Small intestine (tissue), 7 donors: ENCODE results near the gene OXCT1. TPM values are rescaled to one million over a fixed set of nuclear protein-coding genes. Genes with fewer than 3 reads are reported as not detected.

Source experiments
- DNase-seq, 2 donors: peaks; one replicate each; pipeline versions ENCODE4 v3.0.0 to v3.0.0-alpha.2; 2013
- FAIRE-seq: peaks from 2 replicates; lab custom pipeline; 2012; peaks lifted over from hg19 to GRCh38; lab: Jason Lieb, UNC
- H3K27ac ChIP-seq, 3 donors: one replicate each; pipeline ENCODE4 v1.5.1; 2013; ENCODE audit warnings: low read length in 2 of 3, mild to moderate bottlenecking in 2 of 3, control low read depth in 1 of 3, inconsistent platforms in 1 of 3, low read depth in 1 of 3, moderate library complexity in 1 of 3
- H3K27me3 ChIP-seq, 3 donors: one replicate each; pipeline ENCODE4 v1.6.1; 2013; ENCODE audit warnings: low read length in 3 of 3, inconsistent platforms in 1 of 3; ENCODE audit not compliant: control insufficient read depth in 3 of 3, insufficient read depth in 3 of 3
- H3K36me3 ChIP-seq, 3 donors: one replicate each; pipeline ENCODE4 v1.6.1; 2013; ENCODE audit warnings: low read length in 3 of 3, inconsistent platforms in 1 of 3, low read depth in 1 of 3, mild to moderate bottlenecking in 1 of 3, moderate library complexity in 1 of 3; ENCODE audit not compliant: control insufficient read depth in 3 of 3, insufficient read depth in 2 of 3
- H3K4me1 ChIP-seq, 3 donors: one replicate each; pipeline ENCODE4 v1.6.1; 2013; ENCODE audit warnings: low read length in 2 of 3, inconsistent platforms in 1 of 3, low read depth in 1 of 3, mild to moderate bottlenecking in 1 of 3, moderate library complexity in 1 of 3; ENCODE audit not compliant: control insufficient read depth in 3 of 3, insufficient read depth in 2 of 3
- H3K4me3 ChIP-seq, 3 donors: one replicate each; pipeline ENCODE4 v1.5.1; 2013; ENCODE audit warnings: low read length in 3 of 3, control low read depth in 1 of 3, inconsistent platforms in 1 of 3, low read depth in 1 of 3, mild to moderate bottlenecking in 1 of 3, moderate library complexity in 1 of 3
- H3K9me3 ChIP-seq, 2 donors: one replicate each; pipeline ENCODE4 v1.6.1; 2013; ENCODE audit warnings: low read depth in 1 of 2, low read length in 1 of 2; ENCODE audit not compliant: control insufficient read depth in 2 of 2, insufficient read depth in 1 of 2
- WGBS, 3 donors: extraction: QIAGEN DNeasy Blood & Tissue Kit; methylation state at CpG; one replicate each; pipeline ENCODE4 v1.1.7; 2013; 5-methylcytosine and 5-hydroxymethylcytosine counted together
- polyA plus RNA-seq, 4 donors: library from polyadenylated mRNA; stranded (reverse) in 3 of 4; unstranded in 1 of 4; fragments of 200-250 nt in 3 of 4; fragments of 120-200 nt in 1 of 4; gene quantifications; one replicate each; pipeline versions ENCODE4 v1.2.1 to v1.2.3, GENCODE V29; 2013
- donor health status: healthy with polysubstance abuse.
- donor health status: control.
- donor health status: control.
- donor health status: Bipolar disorder and iron deficiency.
- donor health status: healthy.

Gene OXCT1
- polyA plus RNA-seq, 4 donors, result 2.9 to 29.8 (median 11.2) TPM

- Histone ChIP-seq H3K4me3 (no peak overlapping the region), H3K4me1 (no peaks in the 10 kb centered on the region), H3K27me3 (no peaks in the 10 kb centered on the region), H3K36me3 (peaks cover 0 to 5% (median 0%) of the 10 kb centered on the region in 3 donors), H3K9me3 (no peaks in the 10 kb centered on the region), H3K27ac (no peak overlapping the region)
- DNase-seq (peak in 1 of 2 donors; percentile 41), FAIRE-seq (no peak)
- WGBS, 3 donors, result 28 to 52% (median 41%) methylated on average over 1 of the region's 1 CpG
Observed at GRCh38 chr5:41834506-41834905, 35.7 kb downstream of the OXCT1 start.

DNA sequence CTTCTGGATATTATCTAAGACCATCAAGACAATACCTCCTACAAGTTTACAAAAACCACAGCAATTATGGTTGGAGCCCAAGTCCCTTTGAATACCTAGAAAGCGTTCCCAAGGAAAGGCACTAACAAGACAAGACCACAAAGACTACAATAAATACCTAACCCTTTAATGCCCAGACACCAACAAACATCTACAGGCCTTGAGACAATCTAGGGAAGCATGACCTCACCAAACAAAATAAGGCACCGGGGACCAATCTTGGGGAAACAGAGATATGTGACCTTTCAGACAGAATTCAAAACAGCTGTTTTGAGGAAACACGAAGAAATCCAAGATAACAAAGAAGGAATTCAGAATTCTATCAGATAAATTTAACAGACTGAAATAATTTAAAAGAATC is 37.8 kb downstream of the OXCT1 start:
- Histone ChIP-seq H3K9me3 (no peaks in the 10 kb centered on the region), H3K27ac (no peak overlapping the region), H3K4me1 (no peaks in the 10 kb centered on the region), H3K4me3 (no peak overlapping the region), H3K36me3 (peaks cover 0 to 2% (median 0%) of the 10 kb centered on the region in 3 donors), H3K27me3 (no peaks in the 10 kb centered on the region)
- DNase-seq (no peak), FAIRE-seq (no peak)
- WGBS, 3 donors, result 86 to 94% (median 88%) methylated on average over 3 of the region's 3 CpGs

DNA sequence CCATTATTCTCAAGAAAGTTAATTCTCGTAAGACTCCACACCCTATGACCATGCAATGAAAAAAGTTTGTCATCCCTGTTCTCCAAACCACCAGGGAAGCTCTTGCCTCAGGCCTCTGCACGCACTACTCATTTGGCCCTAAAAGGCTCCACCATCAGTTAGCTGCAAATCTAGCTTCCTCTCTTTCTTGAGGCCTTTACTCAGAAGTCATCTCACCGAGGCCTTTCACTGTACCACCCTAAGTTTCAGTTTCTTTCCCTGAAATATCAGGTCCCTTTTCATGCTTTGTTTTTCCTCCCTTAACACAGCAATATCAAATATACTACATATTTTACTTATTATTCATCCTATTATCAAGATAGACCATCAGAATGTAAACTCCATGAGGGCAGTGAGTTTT is 39.1 kb downstream of the OXCT1 start:
- no peak for DNase-seq
- Histone ChIP-seq H3K36me3 (no peaks in the 10 kb centered on the region), H3K9me3 (no peaks in the 10 kb centered on the region), H3K27me3 (no peaks in the 10 kb centered on the region), H3K4me1 (no peaks in the 10 kb centered on the region), H3K27ac (no peak overlapping the region), H3K4me3 (no peak overlapping the region)
- no peak for FAIRE-seq
- WGBS, 3 donors, result 84 to 89% (median 88%) methylated on average over 3 of the region's 3 CpGs

DNA sequence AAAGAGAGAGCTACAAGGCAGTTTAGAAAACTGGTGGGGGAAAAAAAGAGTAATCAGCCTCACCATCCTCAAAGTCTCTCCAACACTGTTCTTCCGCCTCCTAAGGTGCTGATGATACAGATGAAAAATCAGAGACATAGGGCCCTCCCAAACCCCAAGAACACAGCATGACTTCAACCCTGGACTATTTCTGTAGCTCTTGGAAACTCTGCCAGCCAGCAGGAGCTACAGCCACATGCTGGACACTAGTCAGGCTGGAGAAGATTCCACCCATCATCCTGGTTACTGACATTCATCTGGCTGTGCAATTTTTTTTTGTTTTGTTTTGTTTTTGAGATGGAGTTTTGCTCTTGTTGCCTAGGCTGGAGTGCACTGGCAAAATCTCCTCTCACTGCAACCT is 42.4 kb downstream of the OXCT1 start:
- H3K4me1 ChIP-seq, result no peaks in the 10 kb centered on the region
- whole genome bisulfite sequencing, 3 donors, result 97 to 100% (median 100%) methylated on average over 1 of the region's 1 CpG
- no peaks in the 10 kb centered on the region for H3K27me3 ChIP-seq
- H3K9me3 ChIP-seq, result peaks cover 0 to 2% of the 10 kb centered on the region in 2 donors
- no peak overlapping the region for H3K27ac ChIP-seq
- H3K36me3 ChIP-seq, result no peaks in the 10 kb centered on the region
- DNase-seq (no peak), FAIRE-seq (no peak)
- H3K4me3 ChIP-seq, result no peak overlapping the region

- DNase-seq, result no peak
- Histone ChIP-seq H3K4me3 (no peak overlapping the region), H3K4me1 (no peaks in the 10 kb centered on the region), H3K27me3 (no peaks in the 10 kb centered on the region), H3K36me3 (peaks cover 0 to 2% (median 0%) of the 10 kb centered on the region in 3 donors), H3K9me3 (peaks cover 0 to 2% of the 10 kb centered on the region in 2 donors), H3K27ac (no peak overlapping the region)
- WGBS, 3 donors, result 89 to 95% (median 93%) methylated on average over 3 of the region's 3 CpGs
- FAIRE-seq, result no peak
Observed at GRCh38 chr5:41822036-41822435, 48.2 kb downstream of the OXCT1 start.

- no peak overlapping the region for H3K27ac ChIP-seq
- no peak overlapping the region for H3K4me3 ChIP-seq
- no peaks in the 10 kb centered on the region for H3K27me3 ChIP-seq
- no peaks in the 10 kb centered on the region for H3K4me1 ChIP-seq
- DNase-seq (no peak), FAIRE-seq (no peak)
- peaks cover 0 to 2% (median 0%) of the 10 kb centered on the region in 3 donors for H3K36me3 ChIP-seq
- peaks cover 0 to 2% of the 10 kb centered on the region in 2 donors for H3K9me3 ChIP-seq
Observed at GRCh38 chr5:41821051-41821450, 49.2 kb downstream of the OXCT1 start.

DNA sequence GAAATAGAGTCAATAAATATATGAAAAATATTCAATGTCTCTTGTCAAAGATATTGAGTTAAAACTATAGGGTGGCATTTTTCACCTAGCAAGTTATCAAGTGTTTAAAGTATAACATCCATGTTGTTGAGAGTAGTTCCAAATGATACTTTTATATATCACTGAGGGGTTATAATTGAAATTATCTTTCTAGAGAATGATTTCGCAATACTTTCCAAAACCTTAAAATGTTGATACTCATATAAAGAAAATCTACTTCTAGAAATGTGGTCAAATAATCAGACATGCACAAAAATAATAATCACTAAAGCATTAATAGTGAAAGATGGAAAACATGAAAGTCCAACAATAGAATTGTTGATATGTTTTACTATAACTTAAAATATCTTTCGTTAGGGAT is 50.1 kb downstream of the OXCT1 start:
- WGBS, 3 donors, result 91 to 99% (median 98%) methylated on average over 2 of the region's 2 CpGs
- H3K9me3 ChIP-seq, result no peaks in the 10 kb centered on the region
- H3K4me1 ChIP-seq, result no peaks in the 10 kb centered on the region
- H3K27ac ChIP-seq, result no peak overlapping the region
- no peak for DNase-seq
- H3K4me3 ChIP-seq, result no peak overlapping the region
- no peak for FAIRE-seq
- H3K27me3 ChIP-seq, result no peaks in the 10 kb centered on the region
- H3K36me3 ChIP-seq, result peaks cover 0 to 2% (median 0%) of the 10 kb centered on the region in 3 donors

DNA sequence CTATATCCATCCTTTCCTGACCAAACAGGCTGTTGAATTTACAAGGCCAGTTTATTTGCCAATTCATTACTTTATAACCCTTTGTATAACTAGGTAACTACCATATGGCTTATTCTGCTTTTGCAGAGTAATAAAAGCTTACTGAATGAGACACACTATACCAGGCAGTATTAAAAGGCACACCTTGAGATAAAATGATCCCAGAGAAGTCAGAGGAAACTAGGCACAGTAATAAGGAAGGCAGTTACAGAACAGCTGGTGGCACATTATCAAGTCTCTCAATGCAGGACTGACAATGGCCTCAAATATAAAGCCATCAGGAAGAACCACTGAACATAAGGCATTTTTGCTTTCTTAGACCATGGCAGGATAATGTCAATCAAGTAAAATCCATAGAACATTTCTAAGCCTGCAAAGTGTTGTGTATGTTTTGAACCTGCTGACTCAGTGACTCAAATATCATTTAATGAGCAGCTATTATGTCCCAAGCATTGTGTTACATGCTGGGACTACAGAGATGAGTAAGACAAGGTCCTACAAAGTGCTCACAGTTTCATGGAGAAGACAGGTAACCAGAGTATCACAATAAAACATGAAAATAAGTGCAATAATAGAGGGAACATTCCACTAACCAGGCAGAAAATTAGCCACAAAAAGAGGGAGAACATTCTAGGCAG is 52.5 kb downstream of the OXCT1 start:
- no peak overlapping the region for H3K4me3 ChIP-seq
- H3K4me1 ChIP-seq, result no peaks in the 10 kb centered on the region
- H3K36me3 ChIP-seq, result peaks cover 0 to 2% (median 0%) of the 10 kb centered on the region in 3 donors
- no peak overlapping the region for H3K27ac ChIP-seq
- DNase-seq (peak; percentile 45 to 81), FAIRE-seq (no peak)
- H3K9me3 ChIP-seq, result no peaks in the 10 kb centered on the region
- no peaks in the 10 kb centered on the region for H3K27me3 ChIP-seq
